ENCODE data around the gene MAF. TPM values are rescaled to one million over a fixed set of nuclear protein-coding genes. Genes with fewer than 3 reads are reported as not detected.

Gene MAF
- total and polyA plus RNA-seq, 2 of the 13 experiments (the other 11 are each of a cell fraction or from before 2014, with no cell fraction given): 0.07 to 0.31 TPM

DNA sequence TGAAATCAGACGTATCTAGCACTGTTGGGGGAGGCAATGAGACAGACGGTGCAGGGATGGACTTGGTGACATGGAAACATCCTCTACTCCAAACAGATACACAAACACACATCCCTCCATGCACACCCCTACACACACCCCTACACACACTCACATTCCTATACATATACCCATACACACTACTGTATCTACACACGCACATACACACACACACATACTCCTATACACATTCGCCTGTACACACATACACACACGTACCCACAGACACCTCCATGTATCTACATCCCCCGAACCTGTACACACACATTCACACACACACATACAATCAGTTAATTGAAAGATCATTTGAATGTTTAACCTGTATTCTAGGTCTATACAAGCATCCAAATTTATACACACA lies 53.5 kb downstream of the MAF start:
- H2AFZ ChIP-seq (ENCODE audit: low read length): no peak overlapping the region
- CTCF ChIA-PET (ENCODE audit: low intra/inter-chr PET ratio, low total read pairs): no interaction called here
- DNase-seq (ENCODE audit: low spot score) (no peak), ATAC-seq (no peak), FAIRE-seq (no peak)
- no peak overlapping the region for H3K9ac ChIP-seq (ENCODE audit: insufficient read depth, low read depth, low read length)
- intact Hi-C loops (cut with micrococcal nuclease; ENCODE audit: unreplicated experiment): no loop called here
- H3K4me1 ChIP-seq (ENCODE audit: insufficient read depth, low read length): no peaks in the 10 kb centered on the region
- WGBS (ENCODE audit: low lambda C conversion rate): 0% methylated on average over 6 of the region's 6 CpGs
- H3K4me2 ChIP-seq (ENCODE audit: low read depth, low read length): no peak overlapping the region
- BruUV-seq (replicated peaks): no TSS peak
- H4K20me1 ChIP-seq (ENCODE audit: insufficient read depth, low read length): no peaks in the 10 kb centered on the region
- no peaks in the 10 kb centered on the region for H3K79me2 ChIP-seq (ENCODE audit: insufficient read depth, low read length)
- H3K36me3 ChIP-seq (replicated peaks in 1 of 2; ENCODE audit: control insufficient read depth in 1 of 2, insufficient read depth in 2 of 2, low read length in 2 of 2): no peaks in the 10 kb centered on the region
- H3K27ac ChIP-seq (ENCODE audit: extremely low read length, insufficient read depth, low read length): no peak overlapping the region
- no peaks in the 10 kb centered on the region for H3K27me3 ChIP-seq (ENCODE audit: control insufficient read depth in 1 of 2, insufficient read depth in 2 of 2, low read length in 2 of 2)
- no peak overlapping the region for H3K4me3 ChIP-seq (replicated peaks in 1 of 3; ENCODE audit: insufficient read depth in 1 of 3, low read depth in 2 of 3, low read length in 3 of 3)
- in situ Hi-C loops (cut with HindIII; ENCODE audit: extremely low pct_ligation_motif_present, low pct_unique_long_range_greater_than_20kb): no loop called here
- no peaks in the 10 kb centered on the region for H3K9me3 ChIP-seq (ENCODE audit: low read length)
- POLR2A ChIA-PET: no interaction called here
- TF ChIP-seq NBN (conservative IDR thresholded peaks at IDR 0.05) (0 out of 2 replicates have a peak, but pooled peaks have one; percentile 65), HIC2 (CRISPR knock-in tag; IDR thresholded peaks at IDR 0.05; ENCODE audit: low read depth) (no peak), ZNF615 (CRISPR knock-in tag; IDR thresholded peaks at IDR 0.05; ENCODE audit: borderline replicate concordance) (no peak), SSRP1 (CRISPR knock-in tag; IDR thresholded peaks at IDR 0.05) (no peak), ATF1 (CRISPR knock-in tag; IDR thresholded peaks at IDR 0.05) (no peak), BRD4 (CRISPR knock-in tag; IDR thresholded peaks at IDR 0.05) (no peak), ZNF484 (CRISPR knock-in tag; IDR thresholded peaks at IDR 0.05; ENCODE audit: borderline replicate concordance, low read depth) (no peak), PITX1 (CRISPR knock-in tag; IDR thresholded peaks at IDR 0.05) (no peak), ARNT (IDR thresholded peaks at IDR 0.05) (0 out of 2 replicates have a peak, but pooled peaks have one; percentile 53), TBX3 (IDR thresholded peaks at IDR 0.05; ENCODE audit: borderline replicate concordance) (no peak), FOXJ3 (CRISPR knock-in tag; IDR thresholded peaks at IDR 0.05; ENCODE audit: borderline replicate concordance) (no peak), ZNF282 (IDR thresholded peaks at IDR 0.05; ENCODE audit: partially characterized antibody) (no peak), RFX5 (IDR thresholded peaks at IDR 0.05; ENCODE audit: low read depth, low read length) (no peak), SRSF1 (optimal IDR thresholded peaks at IDR 0.05; ENCODE audit: low read depth, low read length) (no peak), PLRG1 (conservative IDR thresholded peaks at IDR 0.05) (0 out of 2 replicates have a peak, but pooled peaks have one; percentile 24), BCL6 (CRISPR knock-in tag; IDR thresholded peaks at IDR 0.05) (no peak), SMARCC2 (IDR thresholded peaks at IDR 0.05) (no peak), ZNF567 (CRISPR knock-in tag; IDR thresholded peaks at IDR 0.05; ENCODE audit: borderline replicate concordance) (no peak), TOE1 (CRISPR knock-in tag; IDR thresholded peaks at IDR 0.05) (no peak), RAD51 (IDR thresholded peaks at IDR 0.05; ENCODE audit: borderline replicate concordance) (peak; percentile 34; the same call in 1 of the 2 replicates)
- TF ChIP-seq, protein P1, sequence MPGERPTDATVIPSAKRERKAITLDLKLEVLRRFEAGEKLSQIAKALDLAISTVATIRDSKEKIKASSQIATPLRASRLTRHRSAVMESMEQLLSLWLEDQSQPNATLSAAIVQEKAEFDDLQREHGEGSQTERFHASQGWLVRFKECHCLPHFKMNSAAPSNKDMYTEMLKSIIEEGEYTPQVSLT (CRISPR knock-in tag; IDR thresholded peaks at IDR 0.05; ENCODE audit: borderline replicate concordance, low read depth): no peak
- TF ChIP-seq, protein P2, sequence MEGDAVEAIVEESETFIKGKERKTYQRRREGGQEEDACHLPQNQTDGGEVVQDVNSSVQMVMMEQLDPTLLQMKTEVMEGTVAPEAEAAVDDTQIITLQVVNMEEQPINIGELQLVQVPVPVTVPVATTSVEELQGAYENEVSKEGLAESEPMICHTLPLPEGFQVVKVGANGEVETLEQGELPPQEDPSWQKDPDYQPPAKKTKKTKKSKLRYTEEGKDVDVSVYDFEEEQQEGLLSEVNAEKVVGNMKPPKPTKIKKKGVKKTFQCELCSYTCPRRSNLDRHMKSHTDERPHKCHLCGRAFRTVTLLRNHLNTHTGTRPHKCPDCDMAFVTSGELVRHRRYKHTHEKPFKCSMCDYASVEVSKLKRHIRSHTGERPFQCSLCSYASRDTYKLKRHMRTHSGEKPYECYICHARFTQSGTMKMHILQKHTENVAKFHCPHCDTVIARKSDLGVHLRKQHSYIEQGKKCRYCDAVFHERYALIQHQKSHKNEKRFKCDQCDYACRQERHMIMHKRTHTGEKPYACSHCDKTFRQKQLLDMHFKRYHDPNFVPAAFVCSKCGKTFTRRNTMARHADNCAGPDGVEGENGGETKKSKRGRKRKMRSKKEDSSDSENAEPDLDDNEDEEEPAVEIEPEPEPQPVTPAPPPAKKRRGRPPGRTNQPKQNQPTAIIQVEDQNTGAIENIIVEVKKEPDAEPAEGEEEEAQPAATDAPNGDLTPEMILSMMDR (CRISPR knock-in tag; IDR thresholded peaks at IDR 0.05): no peak
- TF ChIP-seq, protein P3, sequence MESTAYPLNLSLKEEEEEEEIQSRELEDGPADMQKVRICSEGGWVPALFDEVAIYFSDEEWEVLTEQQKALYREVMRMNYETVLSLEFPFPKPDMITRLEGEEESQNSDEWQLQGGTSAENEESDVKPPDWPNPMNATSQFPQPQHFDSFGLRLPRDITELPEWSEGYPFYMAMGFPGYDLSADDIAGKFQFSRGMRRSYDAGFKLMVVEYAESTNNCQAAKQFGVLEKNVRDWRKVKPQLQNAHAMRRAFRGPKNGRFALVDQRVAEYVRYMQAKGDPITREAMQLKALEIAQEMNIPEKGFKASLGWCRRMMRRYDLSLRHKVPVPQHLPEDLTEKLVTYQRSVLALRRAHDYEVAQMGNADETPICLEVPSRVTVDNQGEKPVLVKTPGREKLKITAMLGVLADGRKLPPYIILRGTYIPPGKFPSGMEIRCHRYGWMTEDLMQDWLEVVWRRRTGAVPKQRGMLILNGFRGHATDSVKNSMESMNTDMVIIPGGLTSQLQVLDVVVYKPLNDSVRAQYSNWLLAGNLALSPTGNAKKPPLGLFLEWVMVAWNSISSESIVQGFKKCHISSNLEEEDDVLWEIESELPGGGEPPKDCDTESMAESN (CRISPR knock-in tag; conservative IDR thresholded peaks at IDR 0.05): no peak
